Hematopoietic multipotent progenitor cell treated with erythropoietin and hydrocortisone succinate and interleukin-3 and kit ligand, for 4 days (in vitro differentiated cells): ENCODE data around the gene KCP.

Source experiments
- DNase-seq: peaks from one replicate; pipeline ENCODE4 v3.0.0-alpha.2; 2015

KCP gene

DNA sequence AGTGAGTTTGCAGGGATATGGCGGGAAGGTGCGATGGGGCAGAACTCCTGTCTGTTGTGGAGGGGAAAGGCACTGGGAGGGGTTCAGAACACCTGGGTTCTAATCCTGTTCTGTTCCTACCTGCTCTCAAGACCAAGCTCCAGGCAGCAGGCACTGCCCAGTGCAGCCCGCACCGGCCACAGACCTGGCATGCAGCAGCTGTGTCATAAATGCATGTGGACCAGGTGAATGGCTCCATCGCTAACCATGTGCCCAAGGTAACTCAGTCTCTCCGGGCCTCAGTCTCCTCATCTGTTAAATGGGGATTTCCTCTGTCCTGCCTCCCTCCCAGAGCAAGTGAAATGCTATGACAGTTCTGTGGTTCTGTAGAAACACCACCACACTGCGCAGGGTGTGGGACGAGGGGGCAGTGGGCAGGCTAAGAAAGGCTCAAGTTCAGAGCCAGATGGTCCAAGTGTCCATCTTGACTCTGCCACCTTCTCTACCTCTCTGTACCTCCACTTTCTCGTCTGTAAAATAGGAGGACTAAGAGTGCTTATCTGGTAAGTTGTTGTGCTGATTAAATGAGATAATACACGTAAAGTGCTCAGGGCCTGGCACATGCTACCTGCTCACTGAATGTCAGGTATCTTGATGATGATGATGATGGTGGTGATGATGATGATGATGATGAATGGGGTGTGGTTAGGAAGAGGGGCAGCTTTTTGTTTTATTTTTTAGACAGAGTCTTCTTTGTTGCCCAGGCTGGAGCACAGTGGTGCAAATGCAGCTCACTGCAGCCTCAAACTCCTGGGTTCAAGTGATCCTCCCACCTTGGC is 24.9 kb downstream of the KCP start:
- no peak for DNase-seq

- DNase-seq: no peak
These were observed 25.7 kb downstream of the KCP start for GRCh38 chr7:128884561-128885369.

DNA sequence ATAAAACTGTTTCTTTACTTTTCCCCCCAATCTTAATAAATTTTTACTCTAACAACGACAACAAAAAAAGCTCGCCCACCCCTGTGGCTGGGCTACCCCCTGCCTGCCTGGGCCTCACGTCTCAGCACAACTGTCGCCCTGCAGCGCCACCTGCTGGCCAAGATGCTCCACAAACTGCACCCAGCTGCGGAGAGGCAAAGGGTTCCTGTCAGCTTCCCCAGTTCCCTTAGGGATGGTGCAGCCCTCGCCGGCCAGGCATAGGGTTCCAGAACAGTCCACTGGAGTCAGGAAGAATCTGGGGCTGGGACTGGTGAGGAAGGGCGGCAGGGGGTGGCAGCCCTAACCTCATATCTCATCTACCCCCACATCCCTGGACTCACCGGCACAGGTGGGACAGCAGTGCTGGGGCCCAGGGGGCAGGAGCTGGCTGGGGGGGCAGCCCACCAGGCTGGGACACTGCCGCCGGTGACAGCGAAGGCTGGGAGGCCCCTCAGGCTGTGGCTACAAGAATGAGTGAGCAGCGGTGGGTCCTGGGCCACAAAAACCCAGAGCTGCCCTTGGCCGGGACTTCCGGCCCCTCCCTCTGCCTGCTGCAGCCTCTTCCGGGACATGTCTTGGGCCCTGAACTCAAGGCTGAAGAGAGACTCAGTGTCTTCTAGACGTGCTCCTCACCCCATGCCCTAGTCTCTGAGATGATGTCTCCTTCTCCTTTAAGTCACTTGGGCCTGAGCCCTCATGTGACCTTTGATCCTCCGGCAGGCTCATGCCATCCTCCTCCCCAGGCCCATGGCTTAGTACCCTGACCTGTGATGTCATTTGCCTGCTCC is 26.7 kb downstream of the KCP start:
- DNase-seq: peak; percentile 89

GRCh38 chr7:128882134-128882533 is 28.4 kb downstream of the KCP start:
- no peak for DNase-seq

GRCh38 chr7:128881458-128882125 is 28.9 kb downstream of the KCP start:
- DNase-seq: no peak

DNA sequence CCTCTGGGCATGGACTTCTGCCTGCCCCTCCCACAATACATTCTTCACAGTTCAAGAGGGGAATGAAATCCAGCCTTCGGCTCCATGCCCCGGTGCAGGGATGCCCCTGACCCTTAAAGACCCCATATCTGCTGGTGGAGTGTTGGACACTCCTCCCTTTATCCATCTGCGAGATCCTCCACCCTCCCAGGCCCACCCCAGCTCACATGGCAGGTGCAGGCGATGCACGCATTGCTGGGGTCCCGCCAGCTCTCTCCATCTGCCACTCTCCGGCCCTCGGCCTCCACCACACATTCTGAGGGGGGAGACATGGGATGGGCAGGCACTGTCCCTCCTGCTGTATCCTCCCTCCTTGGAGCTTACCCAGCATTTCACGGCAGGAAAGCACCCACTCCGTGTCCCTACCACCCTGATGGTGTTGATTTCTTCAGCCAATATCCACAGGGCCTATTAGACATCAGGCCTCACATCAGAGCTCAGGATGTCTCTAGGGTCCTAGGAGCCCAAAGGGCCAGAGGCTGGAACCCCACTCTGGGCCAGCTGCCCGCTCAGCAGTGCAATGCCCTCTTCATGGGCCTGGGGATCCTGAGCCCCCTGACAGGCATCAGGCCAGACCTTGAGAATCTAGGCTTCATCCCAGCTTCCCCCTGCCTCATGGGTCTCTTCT is 29.6 kb downstream of the KCP start:
- no peak for DNase-seq

- DNase-seq: peak; percentile 49
These were observed 30.4 kb downstream of the KCP start for GRCh38 chr7:128879939-128880746.

- DNase-seq: no peak
These were observed 31.0 kb downstream of the KCP start for GRCh38 chr7:128879461-128879938.

DNA sequence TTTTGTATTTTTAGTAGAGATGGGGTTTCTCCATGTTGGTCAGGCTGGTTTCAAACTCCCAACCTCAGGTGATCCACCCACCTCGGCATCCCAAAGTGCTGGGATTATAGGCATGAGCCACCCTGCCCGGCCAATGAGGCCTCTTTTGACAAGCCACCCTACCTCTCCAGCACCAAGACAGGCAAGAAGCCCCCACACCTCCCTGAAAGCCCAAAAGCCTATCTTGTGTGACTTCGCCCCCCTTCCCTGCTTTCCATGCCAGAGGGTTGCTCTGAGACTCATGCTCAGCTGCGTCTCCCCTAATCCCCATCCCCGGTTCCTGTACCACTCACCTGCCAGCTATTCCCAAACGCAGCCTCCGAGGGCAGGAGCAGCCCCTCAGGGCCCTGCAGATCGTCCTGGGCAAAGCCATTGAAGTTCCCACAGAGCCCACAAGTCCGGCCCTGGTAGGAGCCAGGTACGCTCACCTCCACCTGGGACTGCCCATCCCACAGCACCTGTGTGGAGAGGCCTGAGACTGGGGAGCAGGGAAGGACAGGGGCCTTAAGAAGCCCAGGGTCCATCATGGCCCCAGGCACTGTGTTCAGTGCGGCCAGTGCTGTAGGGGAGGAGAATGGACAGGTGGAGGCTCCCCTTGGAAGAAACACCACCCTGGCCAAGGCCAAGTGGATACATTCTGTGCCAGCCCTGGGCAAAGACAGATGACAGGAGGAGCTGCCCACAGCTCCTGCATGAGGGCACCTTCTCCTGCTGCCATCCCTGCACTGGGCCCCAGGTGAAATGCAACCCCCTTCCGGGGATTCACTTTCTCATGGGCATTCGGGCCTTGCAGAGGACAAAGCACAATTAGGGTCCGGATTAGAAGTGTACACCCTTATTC is 32.0 kb downstream of the KCP start:
- DNase-seq: no peak

DNA sequence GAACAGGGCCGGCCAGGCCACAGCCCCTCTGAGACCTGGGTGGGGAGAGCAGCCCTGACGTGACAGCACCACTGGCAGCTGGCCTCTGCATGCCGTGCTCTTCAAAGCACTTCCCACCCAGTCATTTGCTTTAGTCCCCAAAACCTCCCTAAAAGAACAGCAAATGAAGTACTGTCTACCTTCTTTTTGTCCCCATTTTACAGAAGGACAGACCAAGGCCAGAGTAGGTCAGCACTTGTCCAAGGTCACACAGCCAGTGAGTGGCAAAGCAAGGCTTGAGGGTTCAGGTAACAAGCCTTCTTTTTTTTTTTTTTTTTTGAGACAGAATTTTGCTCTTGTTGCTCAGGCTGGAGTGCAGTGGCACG is 32.8 kb downstream of the KCP start:
- DNase-seq: no peak

- DNase-seq: no peak
These were observed 33.3 kb downstream of the KCP start for GRCh38 chr7:128876978-128877755.

DNA sequence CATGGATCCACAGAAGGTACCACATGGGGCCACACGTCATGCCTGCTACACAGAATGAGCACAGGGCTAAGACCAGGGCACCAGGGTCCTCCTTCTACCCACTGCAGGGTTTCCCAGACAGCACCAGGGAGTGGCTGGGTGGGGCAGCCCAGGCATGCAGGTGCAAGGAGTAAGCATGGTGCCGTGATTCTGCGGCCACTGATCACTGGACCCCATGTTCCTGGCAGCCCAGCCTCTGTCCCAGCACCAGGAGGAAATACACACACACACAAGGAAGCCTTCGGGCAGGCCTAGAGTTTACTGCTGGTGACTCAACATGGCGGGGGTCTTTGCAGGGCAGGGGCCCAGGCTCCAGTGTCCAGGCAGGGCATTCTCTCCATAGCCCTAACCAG is 33.9 kb downstream of the KCP start:
- no peak for DNase-seq

DNA sequence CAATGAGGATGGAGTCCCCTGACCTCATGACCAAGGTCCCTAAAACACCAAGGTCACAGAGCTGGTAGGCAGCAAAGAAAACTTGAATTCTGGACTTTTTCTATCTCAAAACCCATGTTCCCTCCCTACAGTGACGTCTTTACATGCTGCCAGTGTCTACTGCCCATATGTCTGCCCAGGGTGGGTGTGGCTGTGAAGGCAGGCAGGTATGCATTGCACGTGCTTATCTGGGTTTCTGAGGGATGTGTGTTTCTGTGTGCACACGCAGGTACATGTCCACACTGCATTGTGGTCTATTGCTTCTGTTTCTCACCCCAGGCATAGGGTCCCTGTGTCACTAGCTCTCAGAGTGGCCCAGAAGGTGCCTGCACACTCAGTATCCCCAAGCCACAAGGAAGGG is 34.4 kb downstream of the KCP start:
- no peak for DNase-seq

- no peak for DNase-seq
These were observed 35.0 kb downstream of the KCP start for GRCh38 chr7:128875523-128875948.

DNA sequence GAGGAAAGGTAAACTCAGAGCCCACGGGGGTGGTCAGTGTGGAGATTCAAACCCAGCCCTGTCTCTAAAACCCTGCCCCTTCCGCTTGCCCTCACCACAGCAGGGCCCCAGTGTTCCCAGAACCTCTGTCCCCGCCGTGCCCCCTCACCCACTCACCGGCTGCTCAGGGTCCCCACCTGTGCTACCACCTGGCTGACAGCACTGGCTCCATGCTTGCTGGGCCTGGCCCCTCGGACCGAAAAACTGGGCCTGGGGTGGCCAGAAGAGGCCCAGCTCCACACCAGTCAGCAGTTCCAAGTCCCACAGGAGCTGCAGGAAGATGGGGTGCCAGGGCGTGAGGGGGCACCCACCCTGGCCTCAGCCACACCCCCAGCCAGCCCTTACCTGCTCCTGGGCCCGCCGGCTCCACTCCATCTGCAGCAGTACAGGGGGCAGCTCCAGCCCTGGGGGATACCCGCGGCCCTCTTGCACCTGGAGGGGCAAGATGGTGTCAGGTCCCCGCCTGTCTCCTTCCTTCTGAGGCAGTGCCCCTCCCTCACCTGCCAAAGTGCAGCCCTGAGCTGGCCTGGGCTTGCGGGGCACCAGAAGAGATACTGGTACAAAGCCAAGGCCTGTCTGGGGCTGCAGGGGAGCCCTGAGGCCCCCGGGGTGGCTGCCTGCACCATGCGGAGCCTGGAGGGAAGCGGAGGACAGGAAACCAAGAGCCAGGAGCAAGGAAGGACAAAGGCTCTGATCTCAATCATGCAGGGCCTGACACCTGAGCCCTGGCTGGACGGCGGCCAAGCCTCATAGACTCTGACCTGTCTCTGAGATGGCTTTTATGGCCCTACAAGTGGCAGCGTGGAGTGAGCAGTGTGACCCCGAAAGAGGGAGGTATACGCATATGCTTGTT is 36.1 kb downstream of the KCP start:
- DNase-seq: no peak

DNA sequence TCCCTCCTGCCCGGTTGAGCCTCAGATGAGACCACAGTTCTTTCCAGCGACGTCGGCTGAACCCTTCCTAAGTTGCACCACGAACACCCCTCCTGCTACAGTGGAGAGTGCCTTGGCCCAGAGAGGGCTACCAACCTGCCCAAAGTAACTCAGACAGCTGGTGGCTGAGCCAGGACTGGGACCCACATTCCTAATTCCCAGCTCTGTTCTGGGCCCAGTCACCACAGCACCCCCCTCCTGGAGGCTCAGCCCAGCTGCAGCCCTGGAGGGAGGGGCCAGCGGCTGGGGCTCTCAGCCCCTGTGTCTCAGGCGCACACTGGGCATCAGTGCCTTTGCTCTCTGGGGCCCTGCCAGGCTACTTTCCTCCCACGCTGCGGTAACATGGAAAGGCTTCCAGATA is 37.3 kb downstream of the KCP start:
- no peak for DNase-seq

DNA sequence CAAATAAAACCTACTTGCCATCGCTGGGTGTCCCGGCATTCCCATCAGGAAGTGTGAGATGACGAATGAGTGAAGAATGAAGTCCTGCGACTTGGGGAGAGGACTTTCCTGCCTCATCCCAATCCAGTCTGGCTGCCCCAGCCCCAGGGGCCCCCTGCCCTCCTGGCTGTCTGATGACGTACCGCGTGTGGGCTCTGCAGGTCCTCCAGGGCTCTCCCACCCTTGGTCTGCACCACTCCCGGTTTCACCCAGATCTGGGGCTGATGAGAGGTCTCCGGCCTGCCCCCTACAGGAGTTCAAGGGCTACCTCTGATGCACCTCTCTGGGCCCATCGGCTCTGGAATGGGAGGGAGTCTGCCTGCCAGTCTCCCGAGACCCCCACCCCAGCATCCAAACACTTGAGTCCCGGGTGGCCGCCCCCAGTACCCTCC is 38.1 kb downstream of the KCP start:
- DNase-seq: no peak

DNA sequence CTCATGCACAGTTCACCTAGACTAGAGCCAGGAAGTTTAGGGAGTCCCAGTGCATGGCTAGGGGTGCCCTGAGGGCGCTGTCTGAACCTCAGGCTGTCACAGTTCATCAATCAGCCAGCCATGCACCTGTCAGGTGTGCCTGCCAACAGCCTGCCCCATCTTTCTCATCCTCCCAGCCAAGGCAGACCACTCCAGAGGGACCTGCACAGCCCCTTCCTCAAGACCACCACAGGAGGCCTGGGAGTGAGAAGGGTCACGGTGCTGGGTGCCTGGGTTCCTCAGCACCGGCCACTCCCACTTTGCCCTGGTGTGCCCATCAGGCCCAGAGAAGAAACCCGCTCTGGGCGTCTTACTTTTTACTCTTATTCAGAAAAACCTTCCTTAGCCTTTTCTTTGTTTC is 39.5 kb downstream of the KCP start:
- DNase-seq: no peak
